CD4-positive, alpha-beta T cell (primary cell): Measurements from ENCODE around the gene OGDH. TPM values are rescaled to one million over a fixed set of nuclear protein-coding genes. Genes with fewer than 3 reads are reported as not detected.

Experiments
- ATAC-seq: fragments of 200-7000 bp; cut with Tn5 transposase; one replicate; pipeline ENCODE4 v1.10.0; 2022; ENCODE audit warnings: mild to moderate bottlenecking; ENCODE audit not compliant: poor library complexity
- CTCF ChIA-PET: fragments of 350-600 bp; sonication (Branson Sonifier 250); formaldehyde crosslinking; loops from one replicate; lab custom pipeline; 2021; ENCODE audit warnings: antibody characterized with exemption, inconsistent platforms; lab: Charles Lee
- POLR2A ChIA-PET: fragments of 350-600 bp; sonication (Branson Sonifier 250); formaldehyde crosslinking; loops from one replicate; lab custom pipeline; 2021; ENCODE audit warnings: antibody characterized with exemption, inconsistent platforms; lab: Charles Lee
- DNase-seq, 14 experiments: peaks; one replicate each; pipeline ENCODE4 v3.0.0-alpha.2; 2013 to 2020; ENCODE audit warnings: mixed read lengths in 2 of 14
- H3K27ac ChIP-seq, 2 donors: one replicate each; pipeline versions ENCODE4 v1.5.1 to v1.7.0; 2013; ENCODE audit warnings: low read length in 2 of 2, low read depth in 1 of 2, mild to moderate bottlenecking in 1 of 2
- H3K27me3 ChIP-seq, 2 experiments: 1 replicate in 1 of 2; 2 replicates in 1 of 2; pipeline versions ENCODE4 v1.6.1 to v1.7.0; 2013; ENCODE audit warnings: low read length in 2 of 2, control low read depth in 1 of 2, mild to moderate bottlenecking in 1 of 2, moderate library complexity in 1 of 2; ENCODE audit not compliant: insufficient read depth in 2 of 2, control insufficient read depth in 1 of 2
- H3K36me3 ChIP-seq: one replicate; pipeline ENCODE4 v1.6.1; 2013; ENCODE audit warnings: low read length, control low read depth; ENCODE audit not compliant: insufficient read depth
- H3K4me1 ChIP-seq: one replicate; pipeline ENCODE4 v1.6.1; 2013; ENCODE audit warnings: low read length, control low read depth; ENCODE audit not compliant: insufficient read depth
- H3K4me3 ChIP-seq: one replicate; pipeline ENCODE4 v1.5.1; 2013; ENCODE audit warnings: mild to moderate bottlenecking, low read length, moderate library complexity
- H3K9me3 ChIP-seq, 2 experiments: 1 replicate in 1 of 2; 2 replicates in 1 of 2; pipeline versions ENCODE4 v1.6.1 to v1.7.0; 2013; ENCODE audit warnings: low read length in 2 of 2, mild to moderate bottlenecking in 2 of 2, control low read depth in 1 of 2, moderate library complexity in 1 of 2; ENCODE audit not compliant: control insufficient read depth in 1 of 2, insufficient read depth in 1 of 2
- H3K27ac Mint-ChIP-seq: one replicate; pipeline ENCODE4 v1.8.0; 2020; ENCODE audit warnings: mixed read lengths
- H3K27me3 Mint-ChIP-seq: one replicate; pipeline ENCODE4 v1.8.0; 2021; ENCODE audit warnings: mixed read lengths
- H3K36me3 Mint-ChIP-seq: one replicate; pipeline ENCODE4 v1.8.0; 2021; ENCODE audit warnings: low read depth, mixed read lengths
- H3K4me1 Mint-ChIP-seq: one replicate; pipeline ENCODE4 v1.8.0; 2021; ENCODE audit warnings: low read depth, mixed read lengths
- H3K4me3 Mint-ChIP-seq: one replicate; pipeline ENCODE4 v1.8.0; 2020; ENCODE audit warnings: mild to moderate bottlenecking, mixed read lengths
- H3K9me3 Mint-ChIP-seq: one replicate; pipeline ENCODE4 v1.8.0; 2020; ENCODE audit warnings: mixed read lengths
- intact Hi-C, 2 experiments: fragments of 100-400 bp; cut with DNase I in 1 of 2; cut with micrococcal nuclease in 1 of 2; formaldehyde crosslinking; loops; one replicate each; pipeline versions ENCODE4 v1.15.1 to v1.9.0; 2023 to 2025; cut with DNase I, micrococcal nuclease
- total RNA-seq, 174 experiments: library from RNA in 2 of 174; stranded (reverse) in 2 of 174; gene quantifications; one replicate each; pipeline ENCODE4 v1.2.3 and lab custom pipeline; 2021 to 2026
- TF ChIP-seq, protein P1 (sequence below): fragments of 200-600 bp; IDR thresholded peaks from one replicate; pipeline ENCODE4 v1.8.0; 2022; ENCODE audit warnings: antibody characterized with exemption, mild to moderate bottlenecking

Gene OGDH
- total RNA-seq, 2 experiments from 2014 or later = 39.8 to 43.8 TPM

DNA sequence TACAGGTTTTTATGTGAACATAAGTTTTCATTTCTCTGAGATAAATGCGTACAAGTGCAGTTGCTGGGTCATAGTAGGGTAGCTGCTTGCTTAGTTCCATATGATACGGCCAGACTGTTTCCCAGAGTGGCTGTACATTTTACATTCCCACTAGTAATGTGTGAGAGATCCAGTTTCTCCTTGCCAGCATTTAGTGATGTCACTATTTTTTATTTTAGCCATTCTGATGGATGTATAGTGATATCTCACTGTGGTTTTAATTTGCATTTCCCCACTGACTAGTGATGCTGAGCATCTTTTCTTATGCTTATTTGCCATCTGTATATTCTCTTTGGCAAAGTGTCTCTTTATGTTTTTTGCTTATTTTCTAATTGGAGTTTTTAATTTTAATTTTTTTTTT lies 146.4 kb downstream of the OGDH start:
- POLR2A ChIA-PET = no interaction called here

DNA sequence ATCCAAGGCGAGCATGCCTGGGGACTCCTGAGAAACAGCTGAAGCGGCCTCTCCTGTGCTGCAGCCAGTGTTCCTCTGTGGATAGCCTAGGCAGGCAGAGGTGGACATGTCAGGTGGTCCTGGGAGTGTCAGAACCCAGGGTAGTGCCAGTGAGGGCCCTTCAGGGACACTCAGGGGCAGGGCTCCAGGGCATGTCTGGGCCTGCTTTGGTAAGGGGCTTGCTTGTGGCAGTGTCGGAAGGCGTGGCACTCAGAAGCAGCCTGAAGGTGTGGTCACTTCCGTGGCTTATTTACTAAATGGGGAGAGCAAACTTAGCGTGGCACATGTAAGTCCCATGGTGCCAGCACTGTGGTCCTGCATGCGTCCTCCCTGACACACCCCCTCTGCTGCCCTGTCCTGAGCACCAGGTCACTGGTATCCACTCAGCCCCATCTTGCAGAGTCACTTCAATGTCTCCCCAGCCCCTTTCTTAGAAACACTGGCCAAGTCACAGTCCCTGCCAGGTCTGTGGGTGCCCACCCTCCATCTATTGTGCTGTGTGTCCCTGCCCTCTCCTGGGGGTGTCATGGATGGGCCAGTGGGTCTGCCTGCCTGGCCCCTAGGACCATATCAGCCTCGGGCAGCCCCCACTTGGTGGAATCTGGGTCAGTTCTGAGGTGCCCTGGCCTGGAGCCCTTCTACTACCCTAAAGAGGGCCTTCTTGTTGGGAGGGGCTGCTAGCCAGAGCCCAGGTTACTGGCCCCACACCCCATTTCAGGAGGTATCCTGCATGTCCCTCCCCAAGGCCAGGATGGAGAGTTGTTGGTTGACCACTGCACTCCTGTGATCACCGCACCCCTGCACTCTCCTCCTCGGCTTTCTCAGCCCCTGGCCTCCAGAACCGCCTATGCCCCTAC lies 148.6 kb downstream of the OGDH start:
- ATAC-seq (no peak), DNase-seq (peak in 1 of 14 experiments; percentile 13)
- no peaks in the 10 kb centered on the region for H3K27me3 Mint-ChIP-seq
- Histone ChIP-seq H3K4me1 (peaks cover 57% of the 10 kb centered on the region), H3K27ac (no peak overlapping the region), H3K9me3 (no peaks in the 10 kb centered on the region), H3K27me3 (no peaks in the 10 kb centered on the region), H3K4me3 (no peak overlapping the region), H3K36me3 (peaks cover 39% of the 10 kb centered on the region)
- peaks cover 31% of the 10 kb centered on the region for H3K4me1 Mint-ChIP-seq
- no peaks in the 10 kb centered on the region for H3K9me3 Mint-ChIP-seq
- ChIA-PET POLR2A (no interaction called here), CTCF (no interaction called here)
- TF ChIP-seq, protein P1, sequence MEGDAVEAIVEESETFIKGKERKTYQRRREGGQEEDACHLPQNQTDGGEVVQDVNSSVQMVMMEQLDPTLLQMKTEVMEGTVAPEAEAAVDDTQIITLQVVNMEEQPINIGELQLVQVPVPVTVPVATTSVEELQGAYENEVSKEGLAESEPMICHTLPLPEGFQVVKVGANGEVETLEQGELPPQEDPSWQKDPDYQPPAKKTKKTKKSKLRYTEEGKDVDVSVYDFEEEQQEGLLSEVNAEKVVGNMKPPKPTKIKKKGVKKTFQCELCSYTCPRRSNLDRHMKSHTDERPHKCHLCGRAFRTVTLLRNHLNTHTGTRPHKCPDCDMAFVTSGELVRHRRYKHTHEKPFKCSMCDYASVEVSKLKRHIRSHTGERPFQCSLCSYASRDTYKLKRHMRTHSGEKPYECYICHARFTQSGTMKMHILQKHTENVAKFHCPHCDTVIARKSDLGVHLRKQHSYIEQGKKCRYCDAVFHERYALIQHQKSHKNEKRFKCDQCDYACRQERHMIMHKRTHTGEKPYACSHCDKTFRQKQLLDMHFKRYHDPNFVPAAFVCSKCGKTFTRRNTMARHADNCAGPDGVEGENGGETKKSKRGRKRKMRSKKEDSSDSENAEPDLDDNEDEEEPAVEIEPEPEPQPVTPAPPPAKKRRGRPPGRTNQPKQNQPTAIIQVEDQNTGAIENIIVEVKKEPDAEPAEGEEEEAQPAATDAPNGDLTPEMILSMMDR = no peak
- intact Hi-C loops = loop anchor here in 1 of 2 experiments (5.0 kb wide), 1 partner anchor 173 kb away; the partner anchor contains the start of gene TMED4
- peak overlapping the region; percentile 20 for H3K27ac Mint-ChIP-seq
- H3K36me3 Mint-ChIP-seq = peaks cover 38% of the 10 kb centered on the region
- no peak overlapping the region for H3K4me3 Mint-ChIP-seq

More for the DNA sequence above, 146.4 kb downstream of the OGDH start:
- H3K4me3 Mint-ChIP-seq = no peak overlapping the region
- Histone ChIP-seq H3K4me3 (no peak overlapping the region), H3K9me3 (no peaks in the 10 kb centered on the region), H3K4me1 (peaks cover 70% of the 10 kb centered on the region), H3K27me3 (no peaks in the 10 kb centered on the region), H3K27ac (no peak overlapping the region), H3K36me3 (peaks cover 24% of the 10 kb centered on the region)
- no peak for DNase-seq
- CTCF ChIA-PET = interaction anchor here (1.0 kb wide), 1 partner anchor 13 kb away, joined by 3 read pairs; no protein-coding TSS in a partner anchor
- no peaks in the 10 kb centered on the region for H3K9me3 Mint-ChIP-seq
- ATAC-seq = no peak
- intact Hi-C loops = loop anchor here in 1 of 2 experiments (5.0 kb wide), 1 partner anchor 171 kb away; the partner anchor contains the start of gene TMED4
- TF ChIP-seq, protein P1 = no peak
- H3K27me3 Mint-ChIP-seq = no peaks in the 10 kb centered on the region
- H3K27ac Mint-ChIP-seq = peak overlapping the region; percentile 55
- peaks cover 19% of the 10 kb centered on the region for H3K36me3 Mint-ChIP-seq
- peaks cover 42% of the 10 kb centered on the region for H3K4me1 Mint-ChIP-seq

DNA sequence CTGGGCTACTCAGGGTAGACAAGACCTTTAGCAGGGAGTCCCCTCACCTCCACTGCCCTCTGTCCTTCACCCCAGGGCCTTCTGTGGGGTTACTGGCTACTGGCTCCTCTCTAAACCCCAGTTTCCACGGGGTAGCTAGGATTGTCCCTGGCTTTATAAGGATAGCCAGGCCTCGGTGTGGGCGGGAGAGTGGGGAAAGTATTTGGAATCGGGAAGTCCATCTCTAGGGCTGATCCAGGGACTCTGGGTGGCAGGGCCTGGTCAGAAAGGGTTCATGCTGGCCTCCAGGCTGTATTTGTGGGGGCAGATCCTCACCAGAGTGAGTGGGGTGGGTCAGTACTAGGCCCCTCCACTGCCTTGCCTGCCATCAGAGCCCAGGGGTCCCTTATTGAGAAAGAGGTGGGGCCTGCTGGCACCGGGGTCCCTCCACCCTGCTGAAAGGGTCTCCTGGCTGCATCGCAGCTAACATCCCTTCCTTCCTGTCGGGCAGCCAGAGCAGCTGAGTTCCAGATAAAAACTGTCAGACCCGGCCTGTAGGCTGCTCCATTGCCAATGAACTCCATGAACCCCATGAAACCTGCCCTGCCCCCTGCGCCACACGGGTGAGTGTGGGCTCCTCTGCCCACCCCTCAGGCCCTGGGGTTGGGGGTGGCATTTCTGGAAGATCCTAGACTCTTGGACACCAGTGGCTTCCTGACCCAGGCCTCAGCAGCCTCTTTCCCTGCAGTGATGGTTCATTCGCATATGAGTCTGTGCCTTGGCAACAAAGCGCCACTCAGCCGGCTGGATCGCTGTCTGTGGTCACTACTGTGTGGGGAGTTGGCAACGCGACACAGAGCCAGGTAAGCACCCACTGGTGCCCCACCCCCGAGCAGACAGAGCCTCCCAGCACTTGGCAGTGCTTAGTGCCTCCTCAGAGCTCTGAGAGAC lies 149.5 kb downstream of the OGDH start:
- H3K4me1 Mint-ChIP-seq = peaks cover 22% of the 10 kb centered on the region
- Histone ChIP-seq H3K4me1 (peaks cover 48% of the 10 kb centered on the region), H3K36me3 (peaks cover 48% of the 10 kb centered on the region), H3K27me3 (no peaks in the 10 kb centered on the region), H3K9me3 (no peaks in the 10 kb centered on the region), H3K4me3 (no peak overlapping the region), H3K27ac (no peak overlapping the region)
- H3K27ac Mint-ChIP-seq = no peak overlapping the region
- ATAC-seq (no peak), DNase-seq (no peak)
- H3K27me3 Mint-ChIP-seq = no peaks in the 10 kb centered on the region
- TF ChIP-seq, protein P1 = no peak
- no peak overlapping the region for H3K4me3 Mint-ChIP-seq
- POLR2A ChIA-PET = no interaction called here
- peaks cover 37% of the 10 kb centered on the region for H3K36me3 Mint-ChIP-seq
- CTCF ChIA-PET = no interaction called here
- H3K9me3 Mint-ChIP-seq = no peaks in the 10 kb centered on the region
- intact Hi-C loops = no loop called here
